ENCODE measurements around the gene BOLL.
"Not testable (repeated sequence)": the region's sequence is repeated elsewhere in the genome, so short reads cannot be mapped to it uniquely, and the experiment has no call there.

The BOLL gene

GRCh38 chr2:197786010-197786877 lies 1.1 kb upstream of the BOLL start:
- H3K4me3 ChIP-seq (ENCODE audit: low read length) = peak overlapping the region; percentile 64
- H3K36me3 ChIP-seq (ENCODE audit: insufficient read depth, low read depth, low read length) = no peaks in the 10 kb centered on the region
- H3K9me3 ChIP-seq (ENCODE audit: insufficient read depth, low read depth, low read length) = no peaks in the 10 kb centered on the region
- peaks cover 32% of the 10 kb centered on the region for H3K27me3 ChIP-seq (ENCODE audit: insufficient read depth, low read length)
- no peaks in the 10 kb centered on the region for H3K4me1 ChIP-seq (ENCODE audit: insufficient read depth, low read length)
- no peak overlapping the region for H3K9ac ChIP-seq (ENCODE audit: low read depth, low read length)
- no peak overlapping the region for H3K27ac ChIP-seq (ENCODE audit: low read length)

DNA sequence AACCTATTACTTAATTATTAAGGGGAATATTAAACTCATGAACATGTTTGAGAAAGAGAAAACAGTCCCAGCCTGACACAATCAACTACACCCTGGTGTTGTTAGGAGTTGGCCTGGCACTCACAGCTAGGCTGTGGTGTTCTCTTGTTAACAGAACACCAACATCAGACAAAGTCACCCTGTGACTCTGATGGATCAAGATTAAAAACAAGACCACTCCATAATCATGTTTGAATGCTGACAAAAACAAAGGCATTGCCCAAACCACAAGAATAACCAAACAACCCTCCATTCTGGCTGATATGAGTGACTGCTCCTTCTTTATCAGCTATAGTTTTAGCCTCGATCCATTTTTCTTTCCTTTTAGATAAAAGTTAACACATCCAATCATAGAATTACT lies 3.0 kb downstream of the BOLL start:
- peaks cover 19% of the 10 kb centered on the region for H3K27me3 ChIP-seq (ENCODE audit: insufficient read depth, low read length)
- no peak overlapping the region for H3K27ac ChIP-seq (ENCODE audit: low read length)
- no peaks in the 10 kb centered on the region for H3K36me3 ChIP-seq (ENCODE audit: insufficient read depth, low read depth, low read length)
- H3K9me3 ChIP-seq (ENCODE audit: insufficient read depth, low read depth, low read length) = no peaks in the 10 kb centered on the region
- no peaks in the 10 kb centered on the region for H3K4me1 ChIP-seq (ENCODE audit: insufficient read depth, low read length)
- H3K4me3 ChIP-seq (ENCODE audit: low read length) = no peak overlapping the region
- no peak overlapping the region for H3K9ac ChIP-seq (ENCODE audit: low read depth, low read length)

DNA sequence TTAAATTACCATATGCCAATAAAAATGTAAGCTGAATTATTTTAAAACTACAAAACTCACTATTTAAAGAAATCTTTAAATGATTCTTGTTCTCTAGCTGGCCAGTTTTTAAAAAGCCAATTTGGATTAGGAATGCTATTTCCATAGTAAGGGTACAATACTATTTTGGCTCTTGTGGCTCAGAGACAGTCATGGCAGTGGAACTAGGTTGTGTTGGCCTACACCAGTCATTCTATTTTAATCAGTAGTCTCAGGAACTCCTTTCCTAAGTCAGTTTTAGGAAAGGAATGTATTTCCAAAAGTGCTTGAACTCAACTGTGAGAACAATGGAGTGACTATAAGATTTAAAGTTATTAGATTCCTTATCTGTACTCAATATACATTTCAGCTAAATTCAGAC lies 5.9 kb downstream of the BOLL start:
- Histone ChIP-seq H3K9ac (ENCODE audit: low read depth, low read length) (no peak overlapping the region), H3K27ac (ENCODE audit: low read length) (no peak overlapping the region), H3K27me3 (ENCODE audit: insufficient read depth, low read length) (no peaks in the 10 kb centered on the region), H3K36me3 (ENCODE audit: insufficient read depth, low read depth, low read length) (no peaks in the 10 kb centered on the region), H3K9me3 (ENCODE audit: insufficient read depth, low read depth, low read length) (no peaks in the 10 kb centered on the region), H3K4me3 (ENCODE audit: low read length) (no peak overlapping the region), H3K4me1 (ENCODE audit: insufficient read depth, low read length) (no peaks in the 10 kb centered on the region)

- H3K9me3 ChIP-seq (ENCODE audit: insufficient read depth, low read depth, low read length) = no peaks in the 10 kb centered on the region
- no peak overlapping the region for H3K4me3 ChIP-seq (ENCODE audit: low read length)
- H3K9ac ChIP-seq (ENCODE audit: low read depth, low read length) = no peak overlapping the region
- H3K36me3 ChIP-seq (ENCODE audit: insufficient read depth, low read depth, low read length) = no peaks in the 10 kb centered on the region
- no peak overlapping the region for H3K27ac ChIP-seq (ENCODE audit: low read length)
- no peaks in the 10 kb centered on the region for H3K4me1 ChIP-seq (ENCODE audit: insufficient read depth, low read length)
- H3K27me3 ChIP-seq (ENCODE audit: insufficient read depth, low read length) = no peaks in the 10 kb centered on the region
Observed at GRCh38 chr2:197777823-197778407, 7.2 kb downstream of the BOLL start.

DNA sequence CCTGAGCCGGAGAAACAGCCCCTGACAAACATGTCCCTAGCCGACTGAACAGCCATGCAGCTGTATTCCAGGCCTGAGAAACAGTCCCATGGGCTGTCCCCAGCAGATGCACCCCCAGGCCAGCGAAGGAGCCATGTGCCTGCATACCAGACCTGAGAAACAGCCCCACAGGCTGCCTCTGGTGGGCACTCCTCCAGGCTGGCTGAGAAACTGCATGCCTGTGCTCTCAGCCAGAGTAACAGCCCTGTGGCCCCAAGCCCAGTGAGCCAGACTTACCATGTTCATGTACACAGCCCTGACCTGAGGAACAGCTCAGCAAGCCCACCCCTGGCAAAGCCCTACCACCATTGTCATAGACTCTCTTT lies 24.8 kb downstream of the BOLL start:
- Histone ChIP-seq H3K36me3 (ENCODE audit: insufficient read depth, low read depth, low read length) (no peaks in the 10 kb centered on the region), H3K4me3 (ENCODE audit: low read length) (no peak overlapping the region), H3K4me1 (ENCODE audit: insufficient read depth, low read length) (no peaks in the 10 kb centered on the region), H3K27me3 (ENCODE audit: insufficient read depth, low read length) (no peaks in the 10 kb centered on the region), H3K9me3 (ENCODE audit: insufficient read depth, low read depth, low read length) (peaks cover 7% of the 10 kb centered on the region; the same call in 1 of the 2 replicates), H3K27ac (ENCODE audit: low read length) (no peak overlapping the region), H3K9ac (ENCODE audit: low read depth, low read length) (no peak overlapping the region)

- Histone ChIP-seq H3K36me3 (ENCODE audit: insufficient read depth, low read depth, low read length) (no peaks in the 10 kb centered on the region), H3K9me3 (ENCODE audit: insufficient read depth, low read depth, low read length) (peaks cover 7% of the 10 kb centered on the region; the same call in 1 of the 2 replicates), H3K9ac (ENCODE audit: low read depth, low read length) (no peak overlapping the region), H3K4me1 (ENCODE audit: insufficient read depth, low read length) (no peaks in the 10 kb centered on the region), H3K4me3 (ENCODE audit: low read length) (no peak overlapping the region), H3K27ac (ENCODE audit: low read length) (no peak overlapping the region), H3K27me3 (ENCODE audit: insufficient read depth, low read length) (no peaks in the 10 kb centered on the region)
Observed at GRCh38 chr2:197759625-197760292, 25.4 kb downstream of the BOLL start.

DNA sequence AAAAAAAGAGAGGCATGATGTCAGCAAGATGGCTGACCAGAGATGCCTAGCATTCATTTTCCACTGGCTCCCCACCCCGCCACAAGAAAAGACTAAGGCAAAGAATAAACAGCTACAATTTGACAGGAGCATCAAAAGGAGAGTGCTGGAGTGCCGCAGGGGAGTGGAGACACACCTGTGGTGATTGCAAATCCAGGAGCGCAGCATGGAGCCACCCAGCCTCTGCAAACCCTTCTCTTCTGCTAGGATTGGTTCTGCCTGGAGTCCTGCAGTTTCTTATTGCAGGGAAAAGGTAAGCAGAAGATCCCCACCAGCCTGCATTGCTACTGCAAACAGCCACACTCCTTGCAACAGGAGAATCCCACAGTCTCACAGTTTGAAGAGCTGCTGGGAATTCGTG lies 26.1 kb downstream of the BOLL start:
- Histone ChIP-seq H3K9me3 (ENCODE audit: insufficient read depth, low read depth, low read length) (peaks cover 7% of the 10 kb centered on the region; the same call in 1 of the 2 replicates), H3K36me3 (ENCODE audit: insufficient read depth, low read depth, low read length) (no peaks in the 10 kb centered on the region), H3K4me1 (ENCODE audit: insufficient read depth, low read length) (no peaks in the 10 kb centered on the region), H3K27ac (ENCODE audit: low read length) (no peak overlapping the region), H3K9ac (ENCODE audit: low read depth, low read length) (no peak overlapping the region), H3K27me3 (ENCODE audit: insufficient read depth, low read length) (no peaks in the 10 kb centered on the region), H3K4me3 (ENCODE audit: low read length) (no peak overlapping the region; the same call in 1 of the 2 replicates)

DNA sequence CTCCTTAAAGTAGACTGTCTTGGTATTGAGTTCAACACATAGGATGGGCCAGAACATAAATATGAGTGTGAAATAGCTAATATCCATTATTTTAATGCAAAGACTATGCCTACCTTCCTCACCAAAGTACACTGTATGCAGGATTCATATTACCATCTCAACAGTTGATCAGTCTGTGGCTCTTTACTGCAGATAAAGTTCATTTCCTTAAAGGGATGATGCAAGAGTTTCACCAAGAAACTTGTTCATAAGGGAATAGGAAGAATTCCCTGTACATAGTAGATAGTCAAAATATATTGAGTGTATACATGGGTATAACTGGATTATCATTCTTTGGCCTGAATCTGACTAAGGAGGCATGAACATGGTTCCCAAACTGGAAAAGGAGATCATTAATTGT lies 44.9 kb downstream of the BOLL start:
- Histone ChIP-seq H3K4me3 (ENCODE audit: low read length) (no peak overlapping the region), H3K9ac (ENCODE audit: low read depth, low read length) (no peak overlapping the region), H3K4me1 (ENCODE audit: insufficient read depth, low read length) (no peaks in the 10 kb centered on the region), H3K36me3 (ENCODE audit: insufficient read depth, low read depth, low read length) (no peaks in the 10 kb centered on the region), H3K27ac (ENCODE audit: low read length) (no peak overlapping the region), H3K9me3 (ENCODE audit: insufficient read depth, low read depth, low read length) (no peaks in the 10 kb centered on the region), H3K27me3 (ENCODE audit: insufficient read depth, low read length) (no peaks in the 10 kb centered on the region)

GRCh38 chr2:197728555-197729544 lies 56.3 kb downstream of the BOLL start:
- H3K27me3 ChIP-seq (ENCODE audit: insufficient read depth, low read length); H3K9ac ChIP-seq (ENCODE audit: low read depth, low read length); H3K9me3 ChIP-seq (ENCODE audit: insufficient read depth, low read depth, low read length); H3K4me3 ChIP-seq (ENCODE audit: low read length); H3K36me3 ChIP-seq (ENCODE audit: insufficient read depth, low read depth, low read length); H3K4me1 ChIP-seq (ENCODE audit: insufficient read depth, low read length); H3K27ac ChIP-seq (ENCODE audit: low read length): not testable (repeated sequence)

- Histone ChIP-seq H3K27ac (ENCODE audit: low read length) (no peak overlapping the region), H3K36me3 (ENCODE audit: insufficient read depth, low read depth, low read length) (no peaks in the 10 kb centered on the region), H3K9me3 (ENCODE audit: insufficient read depth, low read depth, low read length) (0 out of 2 replicates have a peak, but pooled peaks cover 3% of the 10 kb centered on the region), H3K27me3 (ENCODE audit: insufficient read depth, low read length) (no peaks in the 10 kb centered on the region), H3K4me3 (ENCODE audit: low read length) (no peak overlapping the region), H3K9ac (ENCODE audit: low read depth, low read length) (no peak overlapping the region), H3K4me1 (ENCODE audit: insufficient read depth, low read length) (no peaks in the 10 kb centered on the region)
Observed at GRCh38 chr2:197727011-197727410, 58.1 kb downstream of the BOLL start.

DNA sequence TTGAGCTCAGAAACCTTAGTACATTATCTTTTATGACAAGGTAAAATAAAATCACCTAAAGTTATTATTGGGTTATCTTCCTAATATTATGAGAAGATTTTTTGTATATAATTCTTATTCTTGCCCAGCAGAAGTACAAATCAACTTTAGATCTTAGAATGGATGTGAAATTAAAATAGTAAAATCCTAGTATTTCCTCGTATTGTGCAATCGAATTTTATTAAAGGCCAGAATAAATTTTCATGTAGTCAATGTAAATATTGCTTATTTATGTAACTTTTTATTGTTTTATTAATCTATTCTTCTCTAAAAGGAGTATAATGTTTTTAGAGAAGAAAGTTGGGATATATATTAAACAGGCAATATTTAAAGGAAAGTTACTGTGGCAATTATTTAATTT lies 67.3 kb downstream of the BOLL start:
- Histone ChIP-seq H3K27ac (ENCODE audit: low read length) (no peak overlapping the region), H3K36me3 (ENCODE audit: insufficient read depth, low read depth, low read length) (peaks cover 13% of the 10 kb centered on the region), H3K9ac (ENCODE audit: low read depth, low read length) (no peak overlapping the region), H3K4me1 (ENCODE audit: insufficient read depth, low read length) (no peaks in the 10 kb centered on the region), H3K9me3 (ENCODE audit: insufficient read depth, low read depth, low read length) (no peaks in the 10 kb centered on the region), H3K27me3 (ENCODE audit: insufficient read depth, low read length) (no peaks in the 10 kb centered on the region), H3K4me3 (ENCODE audit: low read length) (no peak overlapping the region)
